SK-N-SH treated with all-trans-retinoic acid at 6 μM for 48 hours (cell line): ENCODE results near the gene TFEC.

Experiments
- ATAC-seq: fragments of 200-7000 bp; cut with Tn5 transposase; 3 replicates; pipeline ENCODE4 v1.9.1; 2020; ENCODE audit warnings: mild to moderate bottlenecking, moderate library complexity
- BACH2 ChIP-seq: fragments of 250-450 bp; sonication (Bioruptor Pico); IDR thresholded peaks from 2 replicates; pipeline ENCODE4 v1.9.0; 2021; ENCODE audit warnings: mild to moderate bottlenecking, borderline replicate concordance
- CREB5 ChIP-seq: fragments of 250-450 bp; sonication (Bioruptor Pico); IDR thresholded peaks from 2 replicates; pipeline ENCODE4 v1.5.1; 2020; ENCODE audit warnings: low read depth, mild to moderate bottlenecking, moderate library complexity
- CSDC2 ChIP-seq: fragments of 250-450 bp; sonication (Bioruptor Pico); IDR thresholded peaks from 2 replicates; pipeline ENCODE4 v1.5.0; 2020; ENCODE audit warnings: mild to moderate bottlenecking, moderate library complexity
- CSRNP3 ChIP-seq: fragments of 250-450 bp; sonication (Bioruptor Pico); IDR thresholded peaks from 2 replicates; pipeline ENCODE4 v1.5.1; 2021; ENCODE audit warnings: mild to moderate bottlenecking, moderate library complexity
- ESRRG ChIP-seq: fragments of 250-450 bp; sonication (Bioruptor Pico); IDR thresholded peaks from 2 replicates; pipeline ENCODE4 v1.6.1; 2021; ENCODE audit warnings: mild to moderate bottlenecking
- GLIS3 ChIP-seq: fragments of 250-450 bp; sonication (Bioruptor Pico); IDR thresholded peaks from 2 replicates; pipeline ENCODE4 v1.5.0; 2020; ENCODE audit warnings: mild to moderate bottlenecking, moderate library complexity
- ISL1 ChIP-seq: fragments of 250-450 bp; sonication (Bioruptor Pico); IDR thresholded peaks from 2 replicates; pipeline ENCODE4 v2.1.2; 2022; ENCODE audit warnings: mild to moderate bottlenecking, moderate library complexity
- OSR1 ChIP-seq: fragments of 250-450 bp; sonication (Bioruptor Pico); IDR thresholded peaks from 2 replicates; pipeline ENCODE4 v1.8.0; 2022; ENCODE audit warnings: moderate library complexity, mild to moderate bottlenecking, inconsistent platforms
- PATZ1 ChIP-seq: fragments of 250-450 bp; sonication (Bioruptor Pico); IDR thresholded peaks from 2 replicates; pipeline ENCODE4 v1.8.0; 2020; ENCODE audit warnings: mild to moderate bottlenecking, moderate library complexity, borderline replicate concordance
- POU6F1 ChIP-seq: fragments of 250-450 bp; sonication (Bioruptor Pico); IDR thresholded peaks from 2 replicates; pipeline ENCODE4 v1.8.0; 2021; ENCODE audit warnings: low read depth, mild to moderate bottlenecking, moderate library complexity, borderline replicate concordance
- RARB ChIP-seq: fragments of 250-450 bp; sonication (Bioruptor Pico); IDR thresholded peaks from 2 replicates; pipeline ENCODE4 v1.8.0; 2021; ENCODE audit warnings: mild to moderate bottlenecking, moderate library complexity
- SNAI2 ChIP-seq: fragments of 250-450 bp; sonication (Bioruptor Pico); IDR thresholded peaks from 2 replicates; pipeline ENCODE4 v1.5.0; 2020; ENCODE audit warnings: mild to moderate bottlenecking, moderate library complexity
- TCF4 ChIP-seq: fragments of 250-450 bp; sonication (Bioruptor Pico); IDR thresholded peaks from 2 replicates; pipeline ENCODE4 v1.8.0; 2021; ENCODE audit warnings: mild to moderate bottlenecking, moderate library complexity, borderline replicate concordance
- TOX ChIP-seq: fragments of 250-450 bp; sonication (Bioruptor Pico); IDR thresholded peaks from 2 replicates; pipeline ENCODE4 v1.8.0; 2021; ENCODE audit warnings: mild to moderate bottlenecking, moderate library complexity, borderline replicate concordance
- TSHZ2 ChIP-seq: fragments of 250-450 bp; sonication (Bioruptor Pico); IDR thresholded peaks from 2 replicates; pipeline ENCODE4 v1.5.0; 2020; ENCODE audit warnings: mild to moderate bottlenecking, moderate library complexity
- ZC3H10 ChIP-seq: fragments of 250-450 bp; sonication (Bioruptor Pico); IDR thresholded peaks from 2 replicates; pipeline ENCODE4 v1.5.1; 2021; ENCODE audit warnings: mild to moderate bottlenecking, moderate library complexity
- ZFP3 ChIP-seq: fragments of 250-450 bp; sonication (Bioruptor Pico); IDR thresholded peaks from 2 replicates; pipeline ENCODE4 v1.5.0; 2020; ENCODE audit warnings: mild to moderate bottlenecking, moderate library complexity
- ZFP30 ChIP-seq: fragments of 450-650 bp; formaldehyde crosslinking; IDR thresholded peaks from 2 replicates; pipeline ENCODE4 v1.5.0; 2022; ENCODE audit warnings: mild to moderate bottlenecking, moderate library complexity
- ZNF565 ChIP-seq: fragments of 450-650 bp; formaldehyde crosslinking; conservative IDR thresholded peaks from 2 replicates; pipeline ENCODE4 v1.5.0; 2020; ENCODE audit warnings: low read depth, mild to moderate bottlenecking, moderate library complexity

TFEC gene

GRCh38 chr7:116027786-116028185, 2.8 kb downstream of the TFEC start:
- no peak for TF ChIP-seq CSDC2 (CRISPR knock-in tag)
- ATAC-seq = no peak

GRCh38 chr7:116024826-116025809, 5.4 kb downstream of the TFEC start:
- no peak for ATAC-seq
- TF ChIP-seq CSRNP3 (CRISPR knock-in tag) (no peak), OSR1 (CRISPR knock-in tag) (no peak), BACH2 (CRISPR knock-in tag) (no peak), CSDC2 (CRISPR knock-in tag) (no peak), TOX (CRISPR knock-in tag) (no peak), ZFP30 (CRISPR knock-in tag) (no peak), SNAI2 (CRISPR knock-in tag) (no peak), ZNF565 (CRISPR knock-in tag) (no peak), RARB (CRISPR knock-in tag) (no peak), ISL1 (CRISPR knock-in tag) (no peak), ZFP3 (CRISPR knock-in tag) (no peak), POU6F1 (CRISPR knock-in tag) (no peak), PATZ1 (CRISPR knock-in tag) (no peak), ESRRG (CRISPR knock-in tag) (no peak), TSHZ2 (no peak), ZC3H10 (CRISPR knock-in tag) (no peak), TCF4 (CRISPR knock-in tag) (no peak), CREB5 (CRISPR knock-in tag) (no peak), GLIS3 (CRISPR knock-in tag) (no peak)

- no peak for TF ChIP-seq CREB5 (CRISPR knock-in tag)
- no peak for ATAC-seq
These were observed 9.3 kb downstream of the TFEC start for GRCh38 chr7:116021237-116021636.
